Measurements from ENCODE around the gene TRAK1.

- TF ChIP-seq, protein P1, sequence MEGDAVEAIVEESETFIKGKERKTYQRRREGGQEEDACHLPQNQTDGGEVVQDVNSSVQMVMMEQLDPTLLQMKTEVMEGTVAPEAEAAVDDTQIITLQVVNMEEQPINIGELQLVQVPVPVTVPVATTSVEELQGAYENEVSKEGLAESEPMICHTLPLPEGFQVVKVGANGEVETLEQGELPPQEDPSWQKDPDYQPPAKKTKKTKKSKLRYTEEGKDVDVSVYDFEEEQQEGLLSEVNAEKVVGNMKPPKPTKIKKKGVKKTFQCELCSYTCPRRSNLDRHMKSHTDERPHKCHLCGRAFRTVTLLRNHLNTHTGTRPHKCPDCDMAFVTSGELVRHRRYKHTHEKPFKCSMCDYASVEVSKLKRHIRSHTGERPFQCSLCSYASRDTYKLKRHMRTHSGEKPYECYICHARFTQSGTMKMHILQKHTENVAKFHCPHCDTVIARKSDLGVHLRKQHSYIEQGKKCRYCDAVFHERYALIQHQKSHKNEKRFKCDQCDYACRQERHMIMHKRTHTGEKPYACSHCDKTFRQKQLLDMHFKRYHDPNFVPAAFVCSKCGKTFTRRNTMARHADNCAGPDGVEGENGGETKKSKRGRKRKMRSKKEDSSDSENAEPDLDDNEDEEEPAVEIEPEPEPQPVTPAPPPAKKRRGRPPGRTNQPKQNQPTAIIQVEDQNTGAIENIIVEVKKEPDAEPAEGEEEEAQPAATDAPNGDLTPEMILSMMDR (conservative IDR thresholded peaks at IDR 0.05; ENCODE audit: low read length): no peak
- TF ChIP-seq EZH2phosphoT487 (IDR thresholded peaks at IDR 0.05; ENCODE audit: borderline replicate concordance, low read depth, low read length): no peak
These were observed 172.5 kb downstream of the TRAK1 start for GRCh38 chr3:42263354-42264346.

Measured in OCI-LY7 (cell line).